H1 (cell line): ENCODE data around the gene DUSP3. TPM values are rescaled to one million over a fixed set of nuclear protein-coding genes. Genes with fewer than 3 reads are reported as not detected.

Experiments
- CBX5 ChIP-seq: fragments of 300-800, 300-1000 bp; sonication (generic); IDR thresholded peaks from 2 replicates; pipeline ENCODE4 v1.7.1; 2016; ENCODE audit warnings: antibody characterized with exemption, low read length, low read depth
- CREB1 ChIP-seq: IDR thresholded peaks from 2 replicates; pipeline ENCODE4 v1.6.1; 2012; ENCODE audit warnings: inconsistent platforms
- RNF2 ChIP-seq: fragments of 200-900, 300-1000 bp; sonication (generic); IDR thresholded peaks from 2 replicates; pipeline ENCODE4 v1.7.1; 2016; ENCODE audit warnings: borderline replicate concordance, low read depth, mild to moderate bottlenecking, antibody characterized with exemption, low read length; ENCODE audit not compliant: poor library complexity, severe bottlenecking; ENCODE audit errors: missing control alignments
- SP1 ChIP-seq: IDR thresholded peaks from 2 replicates; pipeline ENCODE4 v1.6.1; 2011; ENCODE audit warnings: low read depth, low read length
- polyA plus RNA-seq, 7 experiments: library from polyadenylated mRNA; depleted of rRNA in 3 of 7; stranded (reverse) in 5 of 7; unstranded in 2 of 7; fragments of >200 nt in 5 of 7; fragments of 200-250 nt in 2 of 7; gene quantifications; 1 replicate in 5 of 7; 2 replicates in 1 of 7; 4 replicates in 1 of 7; pipeline versions ENCODE4 v1.2.1 to v1.2.3, GENCODE V29; 2011 to 2013; ENCODE audit warnings: missing spikeins in 2 of 7, mixed read lengths in 2 of 7
- total RNA-seq: library from RNA; stranded (reverse); fragmentation: NEBNext Ultra II Directional; extraction: Animal tissue kit (Norgen Biotek cat#: 25700); gene quantifications from 2 replicates; pipeline ENCODE4 v1.2.1, GENCODE V29; 2021

The DUSP3 gene
- total and polyA plus RNA-seq, 2 of the 8 experiments (the other 6 are each of a cell fraction or from before 2014, with no cell fraction given): 15.1 to 21.2 TPM

GRCh38 chr17:43728081-43728480 lies 50.7 kb downstream of the DUSP3 start (continued):
- TF ChIP-seq SP1: no peak
- no peak for TF ChIP-seq RNF2
- no peak for TF ChIP-seq CREB1
- TF ChIP-seq CBX5: no peak
